ENCODE data around the gene RAC2.

- TF ChIP-seq, protein P1, sequence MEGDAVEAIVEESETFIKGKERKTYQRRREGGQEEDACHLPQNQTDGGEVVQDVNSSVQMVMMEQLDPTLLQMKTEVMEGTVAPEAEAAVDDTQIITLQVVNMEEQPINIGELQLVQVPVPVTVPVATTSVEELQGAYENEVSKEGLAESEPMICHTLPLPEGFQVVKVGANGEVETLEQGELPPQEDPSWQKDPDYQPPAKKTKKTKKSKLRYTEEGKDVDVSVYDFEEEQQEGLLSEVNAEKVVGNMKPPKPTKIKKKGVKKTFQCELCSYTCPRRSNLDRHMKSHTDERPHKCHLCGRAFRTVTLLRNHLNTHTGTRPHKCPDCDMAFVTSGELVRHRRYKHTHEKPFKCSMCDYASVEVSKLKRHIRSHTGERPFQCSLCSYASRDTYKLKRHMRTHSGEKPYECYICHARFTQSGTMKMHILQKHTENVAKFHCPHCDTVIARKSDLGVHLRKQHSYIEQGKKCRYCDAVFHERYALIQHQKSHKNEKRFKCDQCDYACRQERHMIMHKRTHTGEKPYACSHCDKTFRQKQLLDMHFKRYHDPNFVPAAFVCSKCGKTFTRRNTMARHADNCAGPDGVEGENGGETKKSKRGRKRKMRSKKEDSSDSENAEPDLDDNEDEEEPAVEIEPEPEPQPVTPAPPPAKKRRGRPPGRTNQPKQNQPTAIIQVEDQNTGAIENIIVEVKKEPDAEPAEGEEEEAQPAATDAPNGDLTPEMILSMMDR (IDR thresholded peaks at IDR 0.05): no peak
- no peak for TF ChIP-seq EP300 (IDR thresholded peaks at IDR 0.05)
- peak in 1 of 2 donors; percentile 16 for TF ChIP-seq POLR2A (IDR thresholded peaks at IDR 0.05)
Measured at GRCh38 chr22:37176464-37177061, 67.5 kb downstream of the RAC2 start.
